Upper lobe of left lung (tissue), 6 donors: ENCODE measurements around the gene PPM1L. TPM values are rescaled to one million over a fixed set of nuclear protein-coding genes. Genes with fewer than 3 reads are reported as not detected.

Source experiments
- ATAC-seq, 2 donors: fragments of 200-7000 bp; cut with Tn5 transposase; one replicate each; pipeline ENCODE4 v1.9.1; 2022; ENCODE audit warnings: mild to moderate bottlenecking in 2 of 2, moderate library complexity in 2 of 2; ENCODE audit not compliant: low FRiP score in 2 of 2
- DNase-seq, 2 donors: peaks; one replicate each; pipeline ENCODE4 v3.0.0-alpha.2; 2019 to 2020
- H3K27ac ChIP-seq, 4 donors: fragments of 200-600 bp; sonication (generic); one replicate each; pipeline ENCODE4 v1.5.1; 2016 to 2019
- H3K27me3 ChIP-seq, 4 donors: fragments of 200-600 bp; sonication (generic); one replicate each; pipeline ENCODE4 v1.5.1; 2017 to 2019
- H3K36me3 ChIP-seq, 4 donors: fragments of 200-600 bp; sonication (generic); one replicate each; pipeline ENCODE4 v1.5.1; 2016 to 2019
- H3K4me1 ChIP-seq, 4 donors: fragments of 200-600 bp; sonication (generic); one replicate each; pipeline ENCODE4 v1.5.1; 2018 to 2019
- H3K4me3 ChIP-seq, 4 donors: fragments of 200-600 bp; sonication (generic); one replicate each; pipeline ENCODE4 v1.5.1; 2017 to 2019; ENCODE audit warnings: mild to moderate bottlenecking in 2 of 4, moderate library complexity in 1 of 4
- H3K9me3 ChIP-seq, 4 donors: fragments of 200-600 bp; sonication (generic); one replicate each; pipeline ENCODE4 v1.5.1; 2018 to 2019
- CTCF ChIP-seq, 6 experiments: fragments of 450-650 bp in 4 of 6; fragments of 200-600 bp in 2 of 6; sonication (generic) in 2 of 6; IDR thresholded peaks; one replicate each; pipeline ENCODE4 v1.5.1; 2016 to 2019; ENCODE audit warnings: antibody characterized with exemption in 6 of 6
- EP300 ChIP-seq, 4 donors: sonication (generic); formaldehyde crosslinking; IDR thresholded peaks; one replicate each; pipeline ENCODE4 v1.5.1; 2017; ENCODE audit warnings: antibody characterized with exemption in 4 of 4, control low read depth in 2 of 4
- POLR2A ChIP-seq, 4 donors: fragments of 450-650 bp; IDR thresholded peaks; one replicate each; pipeline ENCODE4 v1.5.1; 2016 to 2017; ENCODE audit warnings: antibody characterized with exemption in 4 of 4, mild to moderate bottlenecking in 2 of 4
- POLR2AphosphoS5 ChIP-seq, 2 donors: sonication (generic); formaldehyde crosslinking; IDR thresholded peaks; one replicate each; pipeline ENCODE4 v1.5.1; 2017; ENCODE audit warnings: antibody characterized with exemption in 2 of 2
- WGBS, 2 donors: methylation state at CpG; one replicate each; pipeline ENCODE4 v1.1.5; 2017 to 2018; 5-methylcytosine and 5-hydroxymethylcytosine counted together
- total RNA-seq, 6 donors: library from RNA; depleted of rRNA in 4 of 6; stranded (reverse); fragments of >200 nt in 4 of 6; gene quantifications; one replicate each; pipeline versions ENCODE4 v1.1.0 to v1.2.1, GENCODE V29; 2016 to 2021
- donor health status: DM: no; HTN: no; CAD: no; lungs with moderate emphysema.
- donor health status: DM: no; HTN: yes; CAD: no; lungs with severe emphysema.

The PPM1L gene
- total RNA-seq, 6 donors from 2014 or later = 11.3 to 26.8 (median 18.7) TPM

- Histone ChIP-seq H3K27me3 (no peaks in the 10 kb centered on the region), H3K9me3 (no peaks in the 10 kb centered on the region), H3K36me3 (no peaks in the 10 kb centered on the region), H3K4me3 (no peak overlapping the region), H3K4me1 (no peaks in the 10 kb centered on the region), H3K27ac (no peak overlapping the region)
- TF ChIP-seq POLR2A (IDR thresholded peaks at IDR 0.05) (no peak), CTCF (IDR thresholded peaks at IDR 0.05) (no peak), EP300 (IDR thresholded peaks at IDR 0.05) (no peak), POLR2AphosphoS5 (IDR thresholded peaks at IDR 0.05) (no peak)
- WGBS, 2 donors = 90 to 91% methylated on average over 1 of the region's 1 CpG
- ATAC-seq = no peak
- DNase-seq = no peak
Measured at GRCh38 chr3:160820022-160820421, 64.0 kb downstream of the PPM1L start.

- DNase-seq (no peak), ATAC-seq (no peak)
- Histone ChIP-seq H3K9me3 (no peaks in the 10 kb centered on the region), H3K36me3 (no peaks in the 10 kb centered on the region), H3K4me3 (no peak overlapping the region), H3K27ac (no peak overlapping the region), H3K27me3 (no peaks in the 10 kb centered on the region), H3K4me1 (no peaks in the 10 kb centered on the region)
- 93 to 100% methylated on average over 1 of the region's 1 CpG for WGBS, 2 donors
- TF ChIP-seq EP300 (IDR thresholded peaks at IDR 0.05) (no peak), POLR2AphosphoS5 (IDR thresholded peaks at IDR 0.05) (no peak), POLR2A (IDR thresholded peaks at IDR 0.05) (no peak), CTCF (IDR thresholded peaks at IDR 0.05) (no peak)
Measured at GRCh38 chr3:160820430-160820829, 64.4 kb downstream of the PPM1L start.

GRCh38 chr3:160822936-160823335 lies 66.9 kb downstream of the PPM1L start:
- DNase-seq (no peak), ATAC-seq (no peak)
- Histone ChIP-seq H3K27ac (no peak overlapping the region), H3K4me1 (no peaks in the 10 kb centered on the region), H3K27me3 (no peaks in the 10 kb centered on the region), H3K9me3 (no peaks in the 10 kb centered on the region), H3K4me3 (no peak overlapping the region), H3K36me3 (no peaks in the 10 kb centered on the region)
- TF ChIP-seq POLR2AphosphoS5 (IDR thresholded peaks at IDR 0.05) = no peak
- TF ChIP-seq EP300 (IDR thresholded peaks at IDR 0.05) = no peak
- TF ChIP-seq POLR2A (IDR thresholded peaks at IDR 0.05) = no peak
- no peak for TF ChIP-seq CTCF (IDR thresholded peaks at IDR 0.05)

GRCh38 chr3:160825311-160825800 lies 69.3 kb downstream of the PPM1L start:
- no peak for DNase-seq
- no peaks in the 10 kb centered on the region for H3K27me3 ChIP-seq

More at GRCh38 chr3:160825311-160825800, 69.3 kb downstream of the PPM1L start:
- TF ChIP-seq POLR2AphosphoS5 (IDR thresholded peaks at IDR 0.05) (no peak), POLR2A (IDR thresholded peaks at IDR 0.05) (no peak), CTCF (IDR thresholded peaks at IDR 0.05) (no peak), EP300 (IDR thresholded peaks at IDR 0.05) (no peak)
- ATAC-seq = no peak
- H3K9me3 ChIP-seq = no peaks in the 10 kb centered on the region
- WGBS, 2 donors = 79 to 83% methylated on average over 3 of the region's 3 CpGs
- H3K27ac ChIP-seq = no peak overlapping the region
- H3K4me1 ChIP-seq = no peaks in the 10 kb centered on the region
- no peaks in the 10 kb centered on the region for H3K36me3 ChIP-seq
- no peak overlapping the region for H3K4me3 ChIP-seq
